ENCODE results near the gene CS.

- TF ChIP-seq EZH2phosphoT487 (IDR thresholded peaks at IDR 0.05; ENCODE audit: insufficient read depth, low read depth) (no peak), EZH2 (IDR thresholded peaks at IDR 0.05; ENCODE audit: insufficient read depth, poor library complexity, severe bottlenecking) (no peak)
Measured at GRCh38 chr12:56278905-56279304, 21.2 kb downstream of the CS start.
